ENCODE results near the gene CACNA1C.

DNA sequence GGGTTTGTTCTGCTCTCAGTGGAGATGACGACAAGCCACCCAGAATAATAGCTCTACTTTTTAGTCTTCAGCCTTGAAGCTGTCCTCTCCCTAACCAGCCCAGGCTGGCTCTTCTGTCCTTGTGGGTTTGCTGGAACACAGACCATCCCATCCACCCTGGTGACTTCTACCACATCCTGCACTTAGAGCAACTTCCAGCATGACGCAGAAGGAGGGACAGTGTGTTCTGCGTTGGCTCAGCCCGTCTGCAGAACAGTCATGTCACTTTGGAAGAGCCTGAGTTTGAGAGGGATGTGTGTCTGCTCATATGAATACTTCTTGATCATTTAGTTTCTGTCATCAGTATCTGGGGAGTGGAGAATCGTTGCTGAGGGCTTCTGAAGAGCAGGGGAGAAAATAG, 198.0 kb downstream of the CACNA1C start:
- no peak for TF ChIP-seq POLR2A (IDR thresholded peaks at IDR 0.05; ENCODE audit: extremely low read depth, insufficient read length)
- TF ChIP-seq, protein P1, sequence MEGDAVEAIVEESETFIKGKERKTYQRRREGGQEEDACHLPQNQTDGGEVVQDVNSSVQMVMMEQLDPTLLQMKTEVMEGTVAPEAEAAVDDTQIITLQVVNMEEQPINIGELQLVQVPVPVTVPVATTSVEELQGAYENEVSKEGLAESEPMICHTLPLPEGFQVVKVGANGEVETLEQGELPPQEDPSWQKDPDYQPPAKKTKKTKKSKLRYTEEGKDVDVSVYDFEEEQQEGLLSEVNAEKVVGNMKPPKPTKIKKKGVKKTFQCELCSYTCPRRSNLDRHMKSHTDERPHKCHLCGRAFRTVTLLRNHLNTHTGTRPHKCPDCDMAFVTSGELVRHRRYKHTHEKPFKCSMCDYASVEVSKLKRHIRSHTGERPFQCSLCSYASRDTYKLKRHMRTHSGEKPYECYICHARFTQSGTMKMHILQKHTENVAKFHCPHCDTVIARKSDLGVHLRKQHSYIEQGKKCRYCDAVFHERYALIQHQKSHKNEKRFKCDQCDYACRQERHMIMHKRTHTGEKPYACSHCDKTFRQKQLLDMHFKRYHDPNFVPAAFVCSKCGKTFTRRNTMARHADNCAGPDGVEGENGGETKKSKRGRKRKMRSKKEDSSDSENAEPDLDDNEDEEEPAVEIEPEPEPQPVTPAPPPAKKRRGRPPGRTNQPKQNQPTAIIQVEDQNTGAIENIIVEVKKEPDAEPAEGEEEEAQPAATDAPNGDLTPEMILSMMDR (IDR thresholded peaks at IDR 0.05; ENCODE audit: low read depth, low read length) = no peak
